ENCODE results near the gene CHKA.

- TF ChIP-seq, protein P1, sequence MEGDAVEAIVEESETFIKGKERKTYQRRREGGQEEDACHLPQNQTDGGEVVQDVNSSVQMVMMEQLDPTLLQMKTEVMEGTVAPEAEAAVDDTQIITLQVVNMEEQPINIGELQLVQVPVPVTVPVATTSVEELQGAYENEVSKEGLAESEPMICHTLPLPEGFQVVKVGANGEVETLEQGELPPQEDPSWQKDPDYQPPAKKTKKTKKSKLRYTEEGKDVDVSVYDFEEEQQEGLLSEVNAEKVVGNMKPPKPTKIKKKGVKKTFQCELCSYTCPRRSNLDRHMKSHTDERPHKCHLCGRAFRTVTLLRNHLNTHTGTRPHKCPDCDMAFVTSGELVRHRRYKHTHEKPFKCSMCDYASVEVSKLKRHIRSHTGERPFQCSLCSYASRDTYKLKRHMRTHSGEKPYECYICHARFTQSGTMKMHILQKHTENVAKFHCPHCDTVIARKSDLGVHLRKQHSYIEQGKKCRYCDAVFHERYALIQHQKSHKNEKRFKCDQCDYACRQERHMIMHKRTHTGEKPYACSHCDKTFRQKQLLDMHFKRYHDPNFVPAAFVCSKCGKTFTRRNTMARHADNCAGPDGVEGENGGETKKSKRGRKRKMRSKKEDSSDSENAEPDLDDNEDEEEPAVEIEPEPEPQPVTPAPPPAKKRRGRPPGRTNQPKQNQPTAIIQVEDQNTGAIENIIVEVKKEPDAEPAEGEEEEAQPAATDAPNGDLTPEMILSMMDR (IDR thresholded peaks at IDR 0.05) = no peak
- no peak for TF ChIP-seq POLR2A (IDR thresholded peaks at IDR 0.05)
Observed at GRCh38 chr11:68008381-68009337, 112.5 kb downstream of the CHKA start.
